Measurements from ENCODE around the gene HOXA3.

HOXA3 gene

DNA sequence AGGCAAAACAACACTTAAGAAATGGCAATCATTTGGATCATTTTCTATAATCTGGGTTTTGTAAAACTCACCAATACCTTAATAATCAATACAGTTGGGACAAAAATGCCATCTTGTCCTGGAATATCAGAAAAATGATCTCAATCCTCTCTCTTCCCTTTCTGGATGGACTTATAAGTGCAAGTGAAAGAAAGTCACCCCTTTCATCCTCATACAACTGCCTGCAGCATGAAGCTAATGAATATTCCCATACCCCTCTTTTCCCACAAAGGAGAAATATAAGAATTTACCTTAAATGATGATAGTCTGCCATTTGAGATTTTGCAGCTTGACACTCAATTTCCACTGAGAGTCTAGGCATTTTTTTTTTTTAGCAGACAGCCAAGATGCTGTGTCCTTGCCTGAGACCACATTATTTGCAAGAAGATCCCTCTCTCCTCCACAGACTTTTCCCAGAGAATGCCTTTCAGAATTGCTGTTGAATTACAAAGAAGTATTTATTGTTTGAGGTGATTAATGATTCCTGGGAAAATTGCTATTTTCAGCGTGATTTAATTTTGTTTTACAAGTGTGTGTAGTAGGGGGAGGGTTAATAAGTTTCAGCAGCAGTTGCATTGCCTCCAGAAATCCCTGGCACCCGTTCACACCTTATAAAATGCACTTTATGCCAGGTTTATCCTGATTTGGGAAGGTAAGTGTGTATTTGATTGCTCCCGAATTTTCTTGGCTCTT lies 25.6 kb downstream of the HOXA3 start:
- no peak for DNase-seq

- DNase-seq: no peak
Measured at GRCh38 chr7:27125986-27126394, 26.4 kb downstream of the HOXA3 start.

DNA sequence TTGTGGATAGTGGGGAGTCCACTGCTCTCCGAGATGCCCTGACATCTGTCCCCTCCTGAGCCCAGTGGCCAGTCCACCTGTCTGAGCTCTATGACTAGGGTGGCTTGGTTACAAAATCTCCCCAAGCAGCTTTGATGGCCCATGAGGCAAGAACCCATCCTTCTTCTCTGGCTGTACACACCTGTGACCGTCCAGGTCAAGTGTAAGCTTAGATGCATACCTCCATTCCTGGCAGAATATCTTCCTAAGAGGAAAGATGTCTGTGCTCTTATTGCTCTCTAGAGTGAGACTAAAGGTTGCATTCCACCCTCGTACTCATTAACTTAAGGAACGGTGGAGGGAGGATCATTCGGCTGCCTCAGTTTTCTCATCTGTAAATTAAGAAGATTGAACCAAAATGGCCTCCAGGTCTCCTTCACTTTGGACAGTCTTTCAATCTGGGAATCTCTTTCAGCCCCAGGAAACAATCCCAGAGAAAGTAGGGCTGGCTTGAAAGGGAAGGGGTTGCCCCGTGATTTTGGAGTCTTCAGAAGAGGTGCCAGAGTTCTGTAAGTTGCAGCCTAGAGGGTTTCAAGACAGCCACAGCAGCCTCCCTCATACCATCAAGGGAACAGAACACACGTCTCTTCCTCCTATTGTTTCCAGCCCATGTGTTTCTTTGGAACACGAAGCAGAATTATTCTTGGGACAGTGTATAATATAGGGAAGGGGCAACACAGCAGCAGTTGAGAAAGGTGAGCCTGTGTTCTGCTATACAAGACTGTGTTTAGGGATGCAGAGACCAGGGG lies 27.3 kb downstream of the HOXA3 start:
- DNase-seq: no peak

DNA sequence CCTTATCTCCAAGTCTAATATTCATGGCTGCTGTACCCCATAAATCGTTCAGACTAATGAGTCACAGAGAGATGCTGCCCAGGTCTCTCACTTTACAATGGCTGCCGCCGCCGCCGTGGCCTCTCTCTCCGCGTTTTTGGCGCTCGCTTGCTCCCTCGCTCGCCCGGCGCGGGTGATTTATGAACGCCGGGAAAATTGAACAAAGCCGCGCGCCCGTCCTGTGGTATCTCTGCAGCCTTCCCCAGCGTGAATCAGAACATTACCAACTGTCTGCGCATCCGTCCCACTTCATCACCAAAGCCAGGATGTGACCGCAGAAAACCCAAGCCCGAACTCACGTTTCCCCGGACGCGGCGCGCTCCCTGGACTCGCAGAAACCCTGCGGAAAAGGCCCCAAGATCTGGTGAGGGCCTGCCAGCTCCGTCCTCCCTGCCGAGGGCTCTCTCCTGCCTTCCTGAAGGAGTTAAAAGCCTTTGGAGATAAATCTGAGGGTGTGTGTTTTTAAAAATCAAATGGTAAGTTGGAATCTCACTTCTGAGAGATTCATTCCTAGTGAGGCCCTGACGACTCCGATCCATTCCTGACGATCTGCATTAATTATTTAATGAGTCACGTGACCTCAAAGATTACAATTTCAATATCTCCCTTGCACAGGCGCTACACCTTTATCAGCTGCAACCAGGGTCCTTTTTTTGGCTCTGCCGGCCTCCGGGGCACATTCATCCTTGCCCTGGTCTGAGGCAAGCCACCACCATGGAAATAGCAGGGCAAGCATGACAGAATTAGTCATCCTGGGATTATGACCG lies 28.1 kb downstream of the HOXA3 start:
- DNase-seq: no peak

DNA sequence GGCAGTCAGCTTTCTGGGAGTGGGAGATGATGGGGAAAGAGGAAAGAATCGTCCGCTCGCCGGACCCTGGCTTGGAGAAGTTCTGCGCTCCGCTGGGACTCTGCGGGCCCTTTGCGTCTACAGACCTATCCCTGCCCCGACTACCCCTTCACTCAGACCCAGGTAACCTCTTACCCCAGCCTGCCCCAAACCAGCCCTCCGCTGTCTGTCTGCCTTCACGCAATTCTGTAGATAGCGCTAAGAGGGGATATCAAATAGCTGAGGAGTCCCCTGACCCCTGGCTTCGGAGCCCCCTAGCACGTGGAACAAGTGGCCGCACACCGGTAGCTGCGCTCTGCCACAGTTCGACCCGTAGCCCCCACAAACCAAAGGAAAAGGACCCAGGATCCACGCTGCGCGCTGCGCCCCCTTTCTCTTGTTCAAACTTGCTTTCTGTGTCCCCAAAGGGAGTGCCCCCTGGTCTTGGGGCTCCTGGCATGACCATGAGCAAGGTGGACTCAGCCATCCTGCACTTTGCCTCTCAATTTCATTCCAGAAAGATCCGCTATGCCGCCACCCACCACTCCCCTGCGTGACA lies 28.8 kb downstream of the HOXA3 start:
- DNase-seq: no peak

DNA sequence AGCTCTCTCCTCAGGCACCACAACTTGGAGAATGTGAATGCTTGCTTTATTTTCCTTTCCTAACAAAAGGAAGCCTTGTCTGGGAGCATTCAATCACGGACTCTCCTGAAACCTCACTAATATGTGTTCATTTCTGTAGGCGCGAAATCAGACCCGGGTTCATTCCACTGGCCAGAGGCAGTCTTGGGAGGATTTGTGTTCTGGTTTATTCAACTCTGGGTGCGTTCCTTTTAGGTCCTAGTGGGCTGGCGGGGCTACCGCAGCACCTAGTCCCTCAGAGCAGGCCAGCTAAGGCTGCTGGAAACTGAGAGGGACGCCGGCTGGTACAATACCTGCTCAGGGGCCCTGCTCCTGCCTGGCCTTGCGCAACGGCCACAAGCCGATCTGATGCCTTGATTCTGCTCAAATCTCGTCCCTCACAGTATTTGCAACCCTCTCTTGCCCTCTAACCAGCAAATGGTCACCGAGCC lies 29.3 kb downstream of the HOXA3 start:
- no peak for DNase-seq

GRCh38 chr7:27122077-27122910 lies 30.1 kb downstream of the HOXA3 start:
- DNase-seq: no peak

- DNase-seq: no peak
Measured at GRCh38 chr7:27121684-27122076, 30.7 kb downstream of the HOXA3 start.

GRCh38 chr7:27119412-27119911 lies 32.9 kb downstream of the HOXA3 start:
- no peak for DNase-seq

- no peak for DNase-seq
Measured at GRCh38 chr7:27118580-27118979, 33.8 kb downstream of the HOXA3 start.

- no peak for DNase-seq
Measured at GRCh38 chr7:27117887-27118491, 34.4 kb downstream of the HOXA3 start.

DNA sequence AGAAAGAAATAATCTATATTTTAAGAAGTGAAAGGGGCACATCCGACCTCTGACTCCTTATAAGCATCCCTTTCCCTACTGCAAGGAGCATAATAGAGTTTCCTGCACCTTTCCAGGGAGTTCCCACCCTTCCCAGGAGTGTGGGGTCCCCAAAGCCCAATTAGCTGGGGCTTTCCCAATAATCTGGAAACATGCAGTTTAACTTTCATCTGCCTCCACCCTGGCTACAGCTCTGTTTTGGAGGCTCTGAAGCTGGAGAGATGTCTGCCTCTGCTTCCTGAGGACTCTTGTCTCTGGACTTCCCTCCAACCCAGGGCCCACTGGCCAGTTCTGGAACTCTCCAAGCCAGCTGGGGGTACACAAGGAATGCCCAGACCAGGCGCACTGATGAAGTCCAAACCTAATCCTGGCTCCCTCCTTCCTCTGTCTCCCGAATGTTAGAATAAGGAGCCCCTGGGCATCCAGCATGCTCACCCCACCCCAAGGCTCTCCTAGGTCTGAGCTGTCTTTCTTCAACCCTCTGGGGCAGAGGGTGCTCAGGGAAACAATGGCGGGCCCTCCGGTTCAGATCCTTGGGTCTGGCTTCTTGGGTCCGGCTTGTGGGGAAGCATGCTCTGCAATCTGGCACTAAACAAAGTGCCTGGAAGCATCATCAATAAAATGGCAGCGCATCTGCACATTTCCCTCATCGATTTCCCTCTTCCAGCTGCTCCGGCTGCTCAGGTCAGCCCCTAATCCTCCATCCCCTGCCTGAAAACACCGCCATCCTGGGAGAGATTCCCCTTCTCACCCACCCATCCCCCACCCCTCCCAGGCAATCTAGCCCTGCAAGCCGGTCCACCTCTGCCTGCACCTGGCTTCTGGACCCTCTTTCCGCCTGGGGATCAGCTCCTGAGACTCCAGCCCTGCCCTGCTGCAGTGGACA lies 35.2 kb downstream of the HOXA3 start:
- no peak for DNase-seq

DNA sequence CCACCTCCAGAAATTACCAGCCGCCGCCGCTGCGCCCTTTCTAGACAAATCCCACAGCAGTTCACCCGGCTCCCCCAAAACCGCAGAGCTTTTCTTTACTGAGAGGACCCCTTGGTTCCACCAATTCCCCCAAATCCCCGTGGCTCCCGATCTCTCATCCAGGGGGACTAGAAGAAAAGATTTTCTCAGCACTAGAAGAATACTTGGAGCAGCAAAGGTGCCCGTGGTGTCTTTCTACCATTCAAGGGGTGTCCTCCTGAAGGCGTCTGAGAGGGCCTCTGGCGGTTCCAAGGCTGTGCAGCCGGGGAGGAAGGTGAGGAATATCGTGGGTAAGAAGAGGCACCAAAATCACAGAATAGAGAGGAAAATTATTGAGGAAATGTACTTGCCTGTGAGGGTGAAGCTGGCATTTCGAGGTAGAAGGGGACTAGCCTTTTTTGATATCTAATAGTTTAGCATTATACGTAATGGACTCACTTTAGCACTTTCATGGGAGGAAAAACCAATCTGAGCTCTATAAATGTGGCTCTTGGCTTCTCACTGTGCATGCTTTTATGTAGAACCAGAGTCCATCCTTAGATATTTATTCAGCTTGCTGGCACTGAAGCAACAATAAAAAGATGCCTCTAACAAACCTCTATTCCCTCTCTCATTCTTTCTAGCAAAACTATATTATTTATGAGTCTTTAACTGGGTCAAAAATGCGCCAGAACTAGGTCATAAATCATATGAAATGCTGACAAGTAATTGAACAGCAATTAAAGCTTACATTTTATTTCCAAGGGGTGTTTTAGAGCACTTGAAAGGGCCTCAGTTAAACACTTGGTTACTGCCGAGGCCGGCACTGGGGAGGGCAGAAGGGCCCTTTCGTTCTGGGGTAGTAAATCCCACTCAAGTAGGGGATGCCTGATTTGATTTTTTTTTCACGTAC lies 36.1 kb downstream of the HOXA3 start:
- no peak for DNase-seq

- no peak for DNase-seq
Measured at GRCh38 chr7:27115221-27116026, 37.0 kb downstream of the HOXA3 start.

DNA sequence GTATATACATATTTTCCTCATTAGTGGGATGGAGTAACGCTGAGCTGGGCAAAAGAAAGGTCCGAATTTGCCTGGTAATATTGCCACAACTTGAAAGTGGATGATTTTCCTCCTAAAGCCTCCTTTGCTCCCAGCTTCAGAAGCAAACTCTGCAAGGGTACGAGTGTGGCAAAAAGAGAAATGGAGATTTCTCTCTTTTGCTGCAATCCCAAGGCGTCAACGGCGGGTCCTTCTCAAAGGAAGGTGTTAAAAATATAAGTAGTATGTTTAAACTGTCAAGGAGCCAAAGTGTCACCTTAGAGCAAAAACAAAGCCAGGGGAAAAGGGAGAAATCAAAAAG lies 37.5 kb downstream of the HOXA3 start:
- DNase-seq: no peak

DNA sequence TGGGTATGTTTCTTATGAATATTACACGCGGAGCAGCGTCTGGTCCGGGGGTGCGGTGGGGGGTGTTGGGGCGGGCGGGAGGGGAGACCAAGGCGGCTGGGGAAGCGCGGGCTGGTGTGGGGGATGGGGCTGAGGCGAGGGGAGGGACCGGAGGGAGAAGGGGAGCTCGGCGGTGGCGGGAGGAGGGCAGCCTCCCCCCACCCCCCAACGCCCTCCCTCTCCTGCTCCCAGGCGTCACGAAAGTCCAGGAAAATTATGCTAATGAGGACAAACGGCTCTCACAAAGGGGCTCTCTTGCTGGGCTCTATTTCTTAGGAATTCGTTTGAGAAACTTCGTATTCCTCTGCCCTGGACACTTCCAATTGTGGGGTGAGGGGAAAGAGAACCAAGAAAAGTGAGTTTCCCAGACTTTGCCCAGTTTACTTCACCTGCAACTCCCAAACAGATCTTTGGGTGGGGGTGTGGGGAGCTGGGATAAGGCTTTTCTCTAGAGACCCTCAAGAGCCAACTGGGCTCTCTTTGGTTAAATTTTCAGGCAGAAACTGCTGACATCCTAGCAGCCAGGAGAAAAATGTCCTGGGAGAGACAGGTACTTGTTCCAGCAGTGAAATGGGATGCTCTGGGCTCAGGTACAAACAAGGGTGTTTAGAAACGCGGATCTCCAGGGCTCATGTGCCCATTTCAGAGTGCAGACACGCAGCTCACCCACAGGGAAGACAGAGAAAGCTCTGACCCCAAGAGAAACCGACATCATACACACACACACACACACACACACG lies 38.2 kb downstream of the HOXA3 start:
- DNase-seq: no peak

Data from NCI-H524 treated with DMSO at 0.1 percent for 48 hours (cell line).